ENCODE results near the gene PCDHGA5.

GRCh38 chr5:141383345-141383744 lies 19.4 kb downstream of the PCDHGA5 start:
- TF ChIP-seq, protein P1, sequence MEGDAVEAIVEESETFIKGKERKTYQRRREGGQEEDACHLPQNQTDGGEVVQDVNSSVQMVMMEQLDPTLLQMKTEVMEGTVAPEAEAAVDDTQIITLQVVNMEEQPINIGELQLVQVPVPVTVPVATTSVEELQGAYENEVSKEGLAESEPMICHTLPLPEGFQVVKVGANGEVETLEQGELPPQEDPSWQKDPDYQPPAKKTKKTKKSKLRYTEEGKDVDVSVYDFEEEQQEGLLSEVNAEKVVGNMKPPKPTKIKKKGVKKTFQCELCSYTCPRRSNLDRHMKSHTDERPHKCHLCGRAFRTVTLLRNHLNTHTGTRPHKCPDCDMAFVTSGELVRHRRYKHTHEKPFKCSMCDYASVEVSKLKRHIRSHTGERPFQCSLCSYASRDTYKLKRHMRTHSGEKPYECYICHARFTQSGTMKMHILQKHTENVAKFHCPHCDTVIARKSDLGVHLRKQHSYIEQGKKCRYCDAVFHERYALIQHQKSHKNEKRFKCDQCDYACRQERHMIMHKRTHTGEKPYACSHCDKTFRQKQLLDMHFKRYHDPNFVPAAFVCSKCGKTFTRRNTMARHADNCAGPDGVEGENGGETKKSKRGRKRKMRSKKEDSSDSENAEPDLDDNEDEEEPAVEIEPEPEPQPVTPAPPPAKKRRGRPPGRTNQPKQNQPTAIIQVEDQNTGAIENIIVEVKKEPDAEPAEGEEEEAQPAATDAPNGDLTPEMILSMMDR (IDR thresholded peaks at IDR 0.05; ENCODE audit: insufficient read depth, low read length): no peak
- TF ChIP-seq POLR2AphosphoS5 (IDR thresholded peaks at IDR 0.05; ENCODE audit: low read depth): no peak
